NOMO-1 (cell line): ENCODE measurements around the gene ST3GAL5.
A peak's percentile ranks its signal among the peaks of the same experiment; 100 is the strongest.

Source experiments
- DNase-seq, 2 experiments: peaks; one replicate each; lab custom pipeline; 2025; ENCODE audit not compliant: unreplicated experiment in 2 of 2; lab: John Stamatoyannopoulos, UW

ST3GAL5 gene

DNA sequence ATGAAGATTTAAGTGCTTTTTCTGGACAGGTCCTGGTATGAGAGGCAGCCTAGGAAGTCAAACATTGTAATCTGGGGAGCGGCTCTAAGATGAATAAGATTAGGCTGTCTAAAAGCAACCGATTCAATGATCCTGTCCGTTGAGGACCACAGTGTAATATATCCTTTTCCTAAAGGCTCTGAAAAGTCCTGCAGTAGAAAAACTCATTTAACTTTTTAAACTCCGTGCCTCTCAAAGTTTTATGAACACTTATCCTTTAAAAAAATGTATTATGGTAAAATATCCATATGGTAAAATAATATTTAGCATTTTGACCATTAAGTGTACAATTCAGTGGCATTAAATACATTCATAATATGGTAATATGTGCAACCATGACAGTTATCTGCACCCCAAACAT, 95.2 kb downstream of the ST3GAL5 start:
- DNase-seq, result no peak

DNA sequence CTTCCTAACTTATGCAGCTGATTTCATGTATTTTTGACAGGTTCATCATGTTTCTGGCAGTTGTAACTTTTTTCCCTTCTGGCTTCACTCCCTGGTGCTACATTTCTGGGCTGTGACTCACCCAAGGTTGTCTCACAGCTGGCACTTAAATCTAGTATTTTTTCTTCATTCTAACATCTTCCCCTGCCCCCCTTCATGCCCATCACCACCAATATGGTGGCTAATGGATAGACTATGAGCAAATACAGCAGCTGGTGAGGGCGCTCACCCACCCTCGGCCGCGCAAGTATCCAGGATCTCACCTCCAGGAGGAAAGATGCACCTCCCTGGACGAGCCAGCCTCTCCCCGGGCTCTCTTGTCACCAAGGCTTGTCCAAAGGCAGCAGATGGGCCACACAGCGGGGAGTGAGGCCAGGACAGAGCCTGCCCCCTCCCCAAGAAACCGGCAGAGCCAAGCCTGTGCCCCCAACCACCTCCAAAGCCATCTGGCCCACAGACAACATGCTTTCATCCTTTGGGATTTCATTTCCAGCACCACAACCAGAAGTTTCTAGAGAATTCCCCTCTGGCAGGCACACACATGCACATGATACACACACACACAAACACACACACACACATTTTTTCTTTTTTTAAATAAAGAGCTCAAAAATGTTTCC, 95.9 kb downstream of the ST3GAL5 start:
- DNase-seq, result no peak

DNA sequence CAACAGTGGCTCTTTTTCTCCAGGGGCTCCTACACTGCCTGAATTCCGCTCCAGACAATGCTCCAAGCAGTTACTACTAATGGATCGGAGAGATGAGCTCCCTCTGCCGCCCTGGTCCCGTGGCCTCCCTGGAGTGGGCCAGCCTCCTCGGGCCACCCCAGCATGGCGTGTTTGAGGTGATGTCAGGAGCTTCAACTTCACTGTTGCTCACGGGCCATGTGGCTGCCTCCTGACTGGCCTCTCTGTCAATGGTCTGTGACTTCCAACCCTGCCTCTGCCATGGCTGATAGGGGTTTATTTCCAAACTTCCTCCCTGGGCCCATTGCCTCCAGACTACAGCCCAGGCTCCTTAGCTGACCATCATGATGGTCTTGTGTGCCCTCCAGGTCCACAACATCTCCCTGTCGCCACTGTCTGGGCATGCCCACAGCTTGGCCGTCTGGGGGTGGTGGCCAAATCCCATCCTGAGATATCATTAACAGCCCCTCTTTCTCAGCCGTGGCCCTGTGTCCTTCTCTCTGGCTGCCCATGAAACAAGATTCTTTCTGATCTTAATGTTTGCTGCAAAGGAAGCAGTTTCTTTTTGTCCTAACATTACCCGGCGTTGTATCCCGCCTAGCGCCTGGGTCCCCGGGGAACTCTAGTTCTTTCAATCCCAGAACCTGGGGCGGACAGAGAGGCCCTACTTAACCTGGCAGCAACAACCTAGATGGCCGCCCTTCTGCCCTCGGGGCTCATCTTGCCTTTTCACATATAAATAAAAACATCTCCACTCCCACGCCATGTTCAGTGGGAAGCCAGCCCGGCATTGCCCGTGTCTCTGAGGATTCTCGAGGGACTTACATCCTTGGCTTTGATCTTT, 96.9 kb downstream of the ST3GAL5 start:
- DNase-seq, result no peak

DNA sequence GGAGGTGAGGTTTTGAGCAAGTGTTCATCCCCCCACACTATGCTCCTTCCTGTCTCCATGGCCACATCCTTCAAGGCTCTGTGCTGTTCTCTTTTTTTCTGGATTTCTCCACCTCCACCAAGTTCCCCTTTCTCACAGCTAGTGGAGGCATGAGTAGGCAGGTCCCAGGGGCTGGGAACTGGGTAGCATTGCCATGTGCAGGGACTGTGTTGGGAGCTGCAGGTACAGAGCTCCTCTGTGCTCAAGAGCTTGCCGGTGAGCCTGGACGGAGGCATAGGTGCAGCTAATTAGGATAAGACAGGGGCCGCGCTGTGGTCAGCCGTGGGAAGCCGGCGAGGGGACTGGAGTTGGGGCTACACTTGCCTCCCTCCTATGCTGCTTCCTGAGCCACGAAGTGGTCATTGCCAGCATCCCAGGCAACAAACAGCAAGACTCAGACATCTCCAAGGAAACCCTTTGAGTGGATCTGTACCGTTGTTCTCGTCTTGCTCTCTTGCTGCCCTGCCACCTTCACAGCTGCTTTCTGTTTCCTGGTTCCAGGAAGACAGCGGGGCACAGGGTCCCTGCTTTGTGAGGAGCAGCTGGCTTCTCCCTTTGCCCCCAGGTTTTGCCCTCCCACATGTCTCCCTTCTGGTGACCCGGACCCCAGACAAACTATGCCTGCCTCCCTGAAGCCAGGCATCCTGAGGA, 98.1 kb downstream of the ST3GAL5 start:
- DNase-seq, result peak; percentile 30 to 57

DNA sequence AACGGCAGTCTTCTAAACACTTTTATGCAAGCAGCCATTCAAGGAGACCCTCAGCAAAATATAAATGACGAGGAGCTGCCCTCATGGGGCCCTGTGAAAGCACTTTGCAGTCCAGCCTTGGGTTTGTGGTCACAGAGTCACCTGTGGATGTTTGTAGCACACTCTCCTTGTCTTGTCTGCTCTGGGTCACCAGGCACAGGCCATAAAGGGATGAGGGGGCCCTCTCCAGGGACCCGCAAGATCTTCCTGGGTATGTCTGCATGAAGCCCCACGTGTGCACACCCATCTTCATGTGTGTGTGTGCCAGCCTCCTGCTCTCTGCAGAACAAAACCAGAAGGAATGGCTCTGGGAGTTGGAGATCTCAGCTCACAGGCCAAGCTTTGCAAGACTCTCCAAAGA, 98.8 kb downstream of the ST3GAL5 start:
- DNase-seq, result no peak

DNA sequence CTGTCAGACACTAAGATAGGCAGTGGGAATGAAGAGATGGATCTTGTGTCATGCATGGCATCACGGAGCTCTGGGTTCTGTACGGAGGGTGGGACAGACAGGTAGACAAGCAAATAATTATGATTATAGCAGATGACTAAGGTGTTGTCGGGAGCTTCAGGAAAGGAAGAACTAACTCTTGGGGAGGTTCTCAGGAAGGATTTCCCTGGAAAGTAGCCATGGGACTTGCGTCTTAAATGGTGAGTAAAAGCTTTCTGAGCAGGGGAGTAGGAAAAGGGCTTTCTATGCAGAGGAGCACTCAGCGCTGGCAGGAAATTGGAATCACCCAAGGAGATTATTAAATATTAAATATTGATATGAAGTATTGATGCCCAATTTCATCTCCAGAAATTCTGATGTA, 99.5 kb downstream of the ST3GAL5 start:
- DNase-seq, result no peak

DNA sequence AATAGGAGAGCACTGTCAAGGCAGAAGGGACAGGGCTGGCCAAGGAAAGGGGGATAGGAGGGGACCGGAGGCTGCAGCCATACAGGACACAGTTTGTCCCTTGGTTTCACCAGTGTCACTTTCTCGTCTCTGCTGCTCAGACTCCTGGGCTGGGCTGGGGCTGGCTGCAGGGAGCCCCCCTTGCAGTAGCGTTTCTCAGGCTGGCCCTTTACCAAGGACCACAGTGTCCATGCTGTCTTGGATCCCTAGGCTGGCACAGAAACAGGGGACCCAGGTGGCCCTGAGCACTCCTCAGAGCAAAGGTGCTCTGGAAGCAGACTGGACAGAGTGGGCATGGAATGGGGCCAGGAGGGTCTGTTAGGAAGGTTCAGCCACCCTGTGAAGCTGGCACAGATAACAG, 100.2 kb downstream of the ST3GAL5 start:
- DNase-seq, result no peak

DNA sequence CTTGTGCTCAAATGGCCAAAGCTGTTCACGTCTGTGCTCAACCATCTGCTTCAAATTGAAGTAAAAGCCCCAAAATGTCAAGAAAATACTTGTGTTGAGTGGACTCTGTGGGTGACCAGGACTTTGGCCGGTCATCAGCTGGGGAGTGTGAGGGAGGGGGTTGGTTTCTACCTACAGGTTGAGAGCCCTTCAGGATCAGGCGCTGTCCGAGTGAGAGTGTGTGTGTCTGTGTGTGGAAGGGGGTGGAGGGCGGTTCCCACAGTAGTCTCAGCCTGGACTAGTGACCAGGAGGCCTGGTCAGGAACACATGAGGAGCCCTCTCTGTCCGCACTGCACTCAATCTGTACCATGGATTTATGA, 100.8 kb downstream of the ST3GAL5 start:
- DNase-seq, result no peak

DNA sequence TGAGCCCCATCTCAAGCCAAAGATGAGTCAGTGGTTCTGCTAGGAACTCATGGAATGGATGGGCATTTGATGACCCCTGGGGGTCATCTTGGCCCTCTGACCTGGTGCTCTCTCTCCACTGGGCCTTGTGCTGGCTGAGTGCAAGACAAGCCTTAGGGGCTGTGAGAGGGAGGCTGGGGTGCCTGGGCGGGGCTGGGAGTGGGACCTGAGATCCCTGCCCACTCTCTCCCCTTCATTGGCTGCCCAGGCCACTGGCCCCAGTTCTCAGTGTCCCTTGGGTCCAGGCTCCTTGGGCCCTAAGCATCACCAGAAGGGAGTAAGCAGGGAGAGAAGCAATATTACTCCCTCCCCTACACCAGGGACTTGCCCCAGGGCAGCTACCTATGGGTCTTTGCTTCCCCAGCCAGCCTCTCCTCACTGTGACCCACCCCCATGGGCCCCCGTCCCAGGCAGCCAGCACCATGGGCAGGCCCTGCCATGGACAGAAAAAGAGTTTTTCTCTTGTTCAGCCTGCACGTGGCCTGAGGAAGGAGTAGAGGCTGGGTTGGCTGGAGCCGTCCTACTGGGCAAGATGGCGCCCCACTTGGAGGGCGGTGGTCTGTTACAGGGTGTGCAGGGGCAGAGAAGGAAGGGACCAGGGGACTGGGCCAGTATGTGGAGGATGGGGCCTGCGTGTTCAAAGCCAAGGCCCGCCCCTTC, 101.4 kb downstream of the ST3GAL5 start:
- DNase-seq, result no peak
